HS-27A (cell line): Measurements from ENCODE around the gene PICK1.
"Not testable (repeated sequence)": the region's sequence is repeated elsewhere in the genome, so short reads cannot be mapped to it uniquely, and the experiment has no call there.

ENCODE experiments used
- DNase-seq: peaks from one replicate; pipeline ENCODE4 v3.0.0-alpha.2; 2012; ENCODE audit warnings: low read depth, missing footprints

PICK1 gene

GRCh38 chr22:38030311-38031133 lies 26.7 kb upstream of the PICK1 start:
- DNase-seq = no peak

DNA sequence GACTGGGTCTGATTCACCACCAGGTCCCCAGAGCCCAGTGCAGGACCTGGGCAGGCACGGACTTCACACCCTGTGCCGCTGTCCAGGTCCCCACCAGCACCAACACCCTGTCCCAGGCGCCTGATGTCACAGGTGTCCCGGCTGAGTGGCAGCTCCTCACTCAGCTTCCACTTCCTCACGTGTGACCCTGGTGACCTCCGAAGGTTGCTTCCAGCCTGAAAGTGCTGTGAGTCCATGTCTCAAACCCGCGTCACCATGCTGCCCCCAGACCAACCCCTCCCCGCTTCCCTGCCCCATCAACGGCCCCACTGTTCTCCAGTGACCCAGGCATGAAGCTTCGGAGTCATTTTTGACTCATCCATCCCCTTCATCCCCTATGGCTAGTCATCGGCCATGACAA lies 25.7 kb upstream of the PICK1 start:
- no peak for DNase-seq

GRCh38 chr22:38032681-38033521 lies 24.3 kb upstream of the PICK1 start:
- DNase-seq = no peak

DNA sequence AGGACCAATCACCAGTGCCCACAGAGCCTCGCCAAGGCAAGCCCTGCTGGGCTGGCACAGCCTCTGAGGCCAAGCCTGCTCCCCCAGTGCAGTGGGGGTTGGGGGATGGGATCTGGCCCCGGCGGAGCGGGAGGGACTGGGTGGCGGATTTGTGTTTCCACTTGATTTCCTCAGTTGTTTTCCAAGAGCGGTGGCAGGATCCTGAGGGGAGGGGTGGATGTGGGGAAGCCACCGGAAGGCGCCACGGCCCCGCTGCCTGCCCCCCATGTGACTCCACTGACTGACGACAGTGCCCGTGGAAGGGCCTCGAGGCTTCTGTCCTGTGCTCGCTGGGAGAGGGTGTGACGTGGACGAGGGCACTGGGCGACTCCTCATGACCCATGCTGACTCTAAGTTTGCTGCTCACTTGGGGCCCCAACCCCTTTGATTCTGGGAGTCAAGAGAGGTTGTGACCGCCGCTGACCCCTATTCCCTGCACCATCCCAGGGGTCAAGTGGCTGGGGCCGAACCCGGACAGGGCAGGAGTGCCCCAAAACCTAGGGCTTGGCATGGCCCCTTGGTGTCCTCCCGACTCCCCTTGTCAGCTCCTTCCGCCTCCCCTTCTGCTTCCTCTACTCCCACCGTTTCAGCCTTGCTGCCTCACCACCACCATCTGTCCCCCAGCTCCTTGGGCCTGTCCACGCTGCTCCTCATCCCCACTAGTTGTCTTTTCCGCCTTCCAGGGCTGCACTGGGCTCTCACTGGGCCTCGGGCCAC lies 23.5 kb upstream of the PICK1 start:
- DNase-seq = no peak

- DNase-seq = peak; percentile 38
Observed at GRCh38 chr22:38034278-38034882, 22.8 kb upstream of the PICK1 start.

DNA sequence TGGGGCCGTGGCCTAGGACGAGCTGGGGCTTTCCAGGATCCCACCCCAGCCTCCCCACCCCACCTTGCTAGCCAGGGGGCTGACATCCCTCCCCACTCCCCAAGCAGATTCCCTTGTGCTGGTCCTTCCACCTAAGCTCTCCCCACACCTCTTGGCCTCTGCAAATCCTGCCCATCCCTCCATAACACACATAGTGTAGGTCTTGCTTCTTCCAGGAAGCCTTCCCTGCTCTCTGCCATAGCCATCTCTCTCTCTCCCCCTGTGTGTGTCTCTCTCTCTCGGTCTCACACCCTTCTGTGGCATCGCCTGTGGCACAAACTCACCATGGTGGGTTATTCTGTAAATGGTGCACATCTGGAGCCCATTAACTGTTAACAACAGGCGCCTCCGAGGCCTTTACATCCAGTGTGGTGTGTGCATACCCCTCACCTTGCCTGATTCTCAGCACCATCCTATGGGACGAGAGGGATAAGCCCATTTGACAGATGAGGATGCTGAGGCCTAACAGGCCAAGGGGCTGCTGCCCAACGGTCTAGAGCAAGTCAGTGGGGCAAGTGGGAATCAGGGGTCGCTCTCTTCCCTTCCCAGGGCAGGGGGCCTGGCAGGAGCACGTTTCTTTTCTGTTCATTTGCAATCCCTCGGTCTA lies 22.2 kb upstream of the PICK1 start:
- DNase-seq = no peak

DNA sequence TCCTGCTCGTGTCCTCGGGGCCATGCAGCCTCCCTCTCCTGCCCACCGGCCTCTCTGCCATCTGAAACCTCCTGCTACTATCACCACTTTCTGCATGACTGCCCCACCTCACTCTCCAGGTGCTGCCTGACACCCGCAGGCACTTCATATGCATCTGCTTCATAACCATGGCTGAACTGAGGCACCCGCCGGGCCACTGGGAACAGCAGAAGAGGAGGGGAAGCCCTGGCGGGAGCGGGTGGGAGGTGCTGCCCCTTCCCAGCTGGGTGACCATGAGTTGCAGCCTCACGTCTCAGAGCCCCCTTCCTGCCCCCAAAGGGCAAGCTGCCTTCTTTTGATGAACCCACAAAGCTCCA lies 21.7 kb upstream of the PICK1 start:
- DNase-seq = no peak

DNA sequence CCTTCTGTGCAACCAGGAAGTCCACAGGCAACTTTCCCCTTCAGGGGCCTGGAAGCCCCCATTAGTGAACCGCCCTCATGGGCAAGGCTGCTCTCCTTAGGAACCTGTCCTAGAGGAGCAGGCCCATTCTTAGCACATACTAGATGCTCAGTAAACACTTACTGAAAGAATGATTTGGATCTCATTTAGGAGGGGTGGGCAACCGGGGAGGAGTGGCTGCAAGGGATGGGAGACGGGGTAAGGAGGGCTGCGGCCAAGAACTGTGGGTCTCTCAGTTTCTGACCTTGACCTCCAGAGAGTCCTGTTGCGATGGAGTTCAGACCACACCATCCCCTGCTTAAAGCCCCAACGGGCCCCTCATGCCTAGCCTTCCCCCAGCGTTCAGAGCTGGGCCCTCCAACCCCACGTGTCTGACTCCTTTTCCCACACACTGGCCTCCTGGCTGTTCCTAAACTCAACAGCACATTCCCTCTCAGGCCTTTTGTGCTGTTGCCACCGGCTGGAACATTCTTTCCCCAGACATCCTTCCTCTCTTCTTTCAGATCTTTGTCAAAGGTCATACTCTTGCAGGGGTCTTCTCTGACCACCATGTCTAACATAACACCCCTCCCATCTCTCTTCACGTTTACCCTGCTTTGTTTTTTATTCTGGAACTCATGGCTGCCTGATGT lies 20.7 kb upstream of the PICK1 start:
- DNase-seq = no peak

- DNase-seq = not testable (repeated sequence)
Observed at GRCh38 chr22:38037367-38038150, 19.6 kb upstream of the PICK1 start.

DNA sequence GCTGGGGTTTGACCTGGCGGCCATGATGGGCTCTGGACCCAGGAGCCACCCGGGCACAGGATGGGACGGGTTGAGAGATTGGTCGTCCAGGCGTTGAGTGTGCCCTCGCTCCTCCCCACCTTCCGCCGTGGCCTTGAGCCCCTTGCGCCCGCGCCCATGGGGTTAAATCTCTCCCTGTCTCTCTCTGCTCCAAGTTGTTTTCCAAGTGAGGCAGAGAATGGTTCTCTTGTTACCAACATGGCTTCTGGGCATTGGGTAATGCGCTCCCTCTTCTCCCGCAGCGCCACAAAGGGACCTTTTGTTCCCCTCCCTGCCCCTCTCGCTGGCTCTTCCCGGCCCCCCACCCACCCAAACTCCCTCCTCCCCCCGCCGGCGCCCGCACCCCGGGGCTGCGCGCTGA lies 18.8 kb upstream of the PICK1 start:
- DNase-seq = no peak

- no peak for DNase-seq
Observed at GRCh38 chr22:38038890-38039812, 18.1 kb upstream of the PICK1 start.

GRCh38 chr22:38040953-38041759 lies 16.0 kb upstream of the PICK1 start:
- DNase-seq = no peak

DNA sequence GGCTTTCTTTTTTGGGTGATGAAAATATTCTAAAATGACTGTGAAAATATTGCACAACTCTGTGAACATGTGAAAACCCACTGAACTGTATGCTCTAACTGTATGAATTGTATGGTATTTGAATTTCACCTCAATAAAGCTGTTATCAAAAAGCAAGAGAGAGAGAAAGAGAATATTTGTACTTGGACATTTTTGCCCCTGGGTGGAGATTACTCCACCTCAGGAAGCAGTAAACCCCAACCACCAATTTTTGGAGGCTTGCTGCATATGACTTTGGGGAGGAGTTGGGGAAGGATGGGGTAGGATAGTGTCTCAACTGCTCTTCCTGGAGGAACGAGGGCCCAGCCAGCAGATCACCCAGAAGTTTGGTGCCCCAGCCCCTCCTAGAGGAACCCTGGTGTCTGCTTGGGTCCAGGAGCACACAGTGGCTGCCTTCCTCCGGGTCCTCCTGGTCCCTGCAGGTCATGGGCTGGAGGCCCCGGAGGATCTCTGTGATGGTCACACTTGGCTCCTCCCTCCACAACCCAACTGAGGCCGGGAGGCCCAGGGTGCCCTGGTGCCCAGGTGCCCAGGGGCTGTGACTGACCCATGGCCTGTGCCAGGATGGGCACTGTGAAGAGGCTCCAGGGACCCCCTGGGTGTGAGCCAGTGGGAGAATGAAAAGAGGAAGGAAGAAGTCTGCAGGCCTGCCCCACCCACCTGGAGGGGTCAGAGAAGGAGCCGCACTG lies 15.3 kb upstream of the PICK1 start:
- DNase-seq = no peak

DNA sequence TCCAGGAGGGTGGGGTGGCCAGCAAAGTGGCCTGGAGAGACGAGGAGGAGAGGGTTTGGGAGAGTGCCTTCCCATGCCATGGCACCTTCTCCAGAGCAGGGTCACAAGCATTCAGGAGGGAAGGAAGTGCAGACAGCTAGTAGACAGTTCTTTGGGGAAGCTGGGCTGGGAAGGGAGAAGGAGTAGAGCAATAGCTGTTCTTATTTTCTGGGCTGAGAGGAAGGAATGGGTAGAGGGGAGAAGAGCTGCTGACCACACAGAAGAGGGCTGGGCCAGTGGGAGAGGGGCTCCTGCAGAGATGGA lies 14.8 kb upstream of the PICK1 start:
- DNase-seq = no peak

GRCh38 chr22:38043151-38044039 lies 13.8 kb upstream of the PICK1 start:
- no peak for DNase-seq

DNA sequence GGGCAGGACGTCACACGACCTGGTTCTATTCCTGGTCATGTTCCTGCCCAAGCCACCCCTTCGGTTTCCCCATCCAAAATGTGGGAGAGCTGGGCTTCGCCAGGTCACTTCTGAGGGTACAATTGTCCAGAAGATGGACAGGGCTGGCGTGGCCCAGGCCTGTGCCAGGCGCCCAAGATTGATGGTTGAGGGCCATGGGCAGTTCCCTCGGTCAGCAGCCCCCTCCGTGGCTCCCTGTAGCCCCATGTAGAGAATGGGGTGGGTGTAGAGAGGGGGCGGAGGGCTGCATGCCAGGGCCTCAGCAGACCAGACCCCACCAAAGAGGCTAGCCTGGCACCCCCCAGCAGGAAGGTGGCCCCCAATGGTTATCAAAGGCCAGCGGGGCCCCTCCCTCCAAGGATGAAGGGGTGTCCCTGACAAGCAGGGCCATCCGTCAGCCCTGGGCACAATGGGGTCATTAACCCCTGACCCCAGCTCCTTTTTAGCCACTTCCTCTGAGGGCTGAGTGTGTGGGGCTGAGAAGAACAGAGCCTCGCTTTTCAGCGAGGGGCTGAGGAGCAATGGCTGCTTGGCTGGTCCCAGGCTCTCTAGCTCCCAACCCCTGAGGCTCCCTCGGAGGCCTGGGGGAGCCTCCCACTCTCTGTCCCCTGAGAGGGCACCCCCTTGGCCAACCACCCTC lies 11.0 kb upstream of the PICK1 start:
- DNase-seq = no peak
